HG02623 (cell line): ENCODE data around the gene ACAA2.

ENCODE experiments used
- ATAC-seq: cut with Tn5 transposase; IDR thresholded peaks from one replicate; pipeline ENCODE4 v1.9.1; 2021; ENCODE audit warnings: moderate library complexity; ENCODE audit not compliant: unreplicated experiment

The ACAA2 gene

GRCh38 chr18:49744376-49745008 is 68.8 kb downstream of the ACAA2 start:
- no peak for ATAC-seq

GRCh38 chr18:49743117-49743567 is 70.2 kb downstream of the ACAA2 start:
- ATAC-seq, result no peak

DNA sequence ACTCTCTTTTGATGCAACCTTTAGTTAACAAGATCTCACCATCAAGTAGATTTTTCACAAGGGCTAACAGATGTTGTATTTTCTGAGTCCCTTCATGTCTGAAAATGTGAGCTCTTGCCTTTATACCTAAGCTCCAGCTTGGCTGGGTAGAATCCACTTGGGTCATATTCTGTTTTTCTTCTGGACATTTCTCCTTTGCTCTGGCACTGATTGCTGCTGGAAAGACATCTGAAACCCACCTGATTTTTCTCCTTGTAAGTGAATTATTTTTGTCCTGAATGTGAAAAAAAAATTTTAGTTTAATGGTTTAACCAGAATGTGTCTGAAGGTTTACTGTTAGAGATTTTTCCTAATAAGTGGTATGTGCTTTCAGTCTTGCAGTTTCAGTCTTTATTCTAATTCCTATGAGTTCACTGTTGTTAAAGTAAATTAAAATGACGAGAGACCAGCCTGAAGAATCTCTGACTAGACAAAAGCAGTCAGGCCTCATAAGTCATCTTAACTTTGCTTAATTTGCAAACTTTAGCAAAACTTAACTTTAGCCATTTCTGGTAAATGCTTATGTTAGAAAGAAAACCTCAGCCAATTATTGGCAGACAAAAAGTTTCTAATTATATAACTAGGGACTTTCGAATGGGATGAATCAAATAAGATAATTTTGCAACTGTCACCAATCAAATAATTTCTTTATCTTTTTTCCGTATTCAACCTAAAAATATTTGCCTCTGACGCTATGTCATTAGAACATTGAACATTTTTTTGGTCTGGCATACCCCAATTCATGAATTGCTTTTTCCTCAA is 70.8 kb downstream of the ACAA2 start:
- ATAC-seq, result no peak

GRCh38 chr18:49739275-49739674 is 74.1 kb downstream of the ACAA2 start:
- no peak for ATAC-seq

GRCh38 chr18:49738721-49739120 is 74.6 kb downstream of the ACAA2 start:
- no peak for ATAC-seq

DNA sequence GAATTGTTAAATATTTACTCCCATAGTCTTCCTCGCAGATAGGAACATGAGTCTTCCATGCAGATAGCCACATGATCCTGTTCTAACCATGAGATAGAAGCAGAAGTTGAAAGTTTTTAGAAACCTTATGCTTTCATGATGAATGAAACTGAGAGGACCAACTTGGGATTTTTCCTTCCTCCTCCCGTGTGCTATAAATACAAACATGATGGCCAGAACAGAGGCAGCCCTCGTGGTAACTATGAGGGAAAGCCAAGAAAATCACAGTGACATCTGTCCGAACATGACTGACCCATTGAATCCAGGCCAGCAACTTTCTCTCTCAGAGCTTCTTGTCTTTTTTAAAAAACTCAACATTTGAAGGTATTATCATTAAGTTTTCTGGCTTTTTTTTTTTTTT is 78.5 kb downstream of the ACAA2 start:
- ATAC-seq, result no peak

- ATAC-seq, result no peak
Measured at GRCh38 chr18:49733896-49734585, 79.3 kb downstream of the ACAA2 start.

DNA sequence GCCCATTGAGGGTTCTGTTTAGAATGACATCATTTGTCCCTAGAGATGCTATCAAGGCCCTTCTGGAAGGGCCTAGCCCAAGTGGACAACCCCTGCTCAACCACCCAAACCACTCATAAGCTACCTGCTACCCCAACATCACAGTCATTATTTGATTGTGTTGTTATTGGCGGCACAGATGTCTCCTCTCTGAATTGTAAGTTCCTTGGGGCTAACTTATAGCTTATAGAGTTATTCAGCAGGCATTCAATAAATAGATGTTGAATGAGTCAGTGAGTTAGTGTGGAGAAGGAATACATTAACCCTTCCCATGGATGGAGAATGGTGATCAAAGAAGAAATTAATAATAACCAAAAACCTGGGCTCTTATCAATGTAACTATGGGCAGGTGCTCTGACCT is 80.0 kb downstream of the ACAA2 start:
- no peak for ATAC-seq
